GM04504 (cell line): Measurements from ENCODE around the gene DLG5.
"Not testable (repeated sequence)": the region's sequence is repeated elsewhere in the genome, so short reads cannot be mapped to it uniquely, and the experiment has no call there.

Experiments
- DNase-seq: peaks from one replicate; pipeline ENCODE4 v3.0.0-alpha.2; 2012; ENCODE audit warnings: low read depth

The DLG5 gene

DNA sequence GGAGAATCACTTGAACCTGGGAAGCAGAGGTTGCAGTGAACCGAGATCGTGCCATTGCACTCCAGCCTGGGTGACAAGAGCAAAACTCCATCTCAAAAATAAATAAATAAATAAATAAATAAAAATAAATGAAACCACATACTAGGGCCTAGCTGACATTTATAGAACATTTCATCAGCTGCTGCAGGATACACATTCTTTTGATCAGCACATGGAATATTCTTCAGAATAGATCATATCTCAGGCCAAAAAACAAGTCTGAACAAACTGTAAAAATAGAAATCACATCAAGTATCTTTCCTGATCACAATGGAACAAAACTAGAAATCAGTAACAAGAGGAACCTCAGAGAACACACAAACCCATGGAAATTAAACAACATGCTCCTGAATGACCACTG is 168.1 kb downstream of the DLG5 start:
- not testable (repeated sequence) for DNase-seq

DNA sequence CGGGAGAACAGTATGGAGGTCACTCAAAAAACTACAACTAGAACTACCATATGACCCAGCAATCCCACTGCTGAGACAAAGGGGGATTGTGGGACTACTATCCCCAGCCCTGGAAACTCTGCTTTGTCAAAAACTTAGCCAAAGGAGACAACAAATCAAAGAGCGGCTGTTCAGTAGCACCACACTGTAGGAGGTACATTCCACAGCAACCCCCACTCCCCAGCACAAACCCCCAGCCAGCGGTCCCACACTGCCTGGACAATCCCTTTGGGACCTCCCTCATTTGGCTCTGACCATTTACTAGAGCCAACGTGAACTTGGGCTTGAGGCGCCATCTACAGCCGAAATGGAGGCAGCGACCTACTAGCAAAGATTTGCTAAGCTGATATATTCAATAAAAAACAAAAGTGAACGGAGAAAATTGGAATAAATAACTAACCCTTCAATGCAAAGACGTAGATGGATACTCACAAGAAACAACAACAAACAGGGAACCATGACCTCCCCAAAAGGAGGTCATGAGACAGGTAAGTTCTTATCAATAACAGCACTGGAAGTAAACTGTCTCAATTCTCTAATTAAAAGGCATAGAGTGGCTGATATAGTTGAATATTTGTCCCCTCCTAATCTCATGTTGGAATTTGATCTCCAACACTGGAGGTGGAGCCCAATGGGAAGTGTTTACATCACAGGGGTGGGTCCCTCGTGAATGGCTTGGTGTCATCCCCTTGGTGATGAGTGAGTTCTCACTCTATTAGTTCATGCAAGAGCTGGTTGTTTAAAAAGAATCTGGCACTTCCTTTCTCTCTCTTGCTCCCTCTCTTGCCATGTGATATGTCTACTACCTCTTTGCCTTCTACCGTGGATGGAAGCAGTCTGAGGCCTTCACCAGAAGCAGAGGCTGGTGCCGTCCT is 170.0 kb downstream of the DLG5 start:
- DNase-seq, result peak; percentile 42

DNA sequence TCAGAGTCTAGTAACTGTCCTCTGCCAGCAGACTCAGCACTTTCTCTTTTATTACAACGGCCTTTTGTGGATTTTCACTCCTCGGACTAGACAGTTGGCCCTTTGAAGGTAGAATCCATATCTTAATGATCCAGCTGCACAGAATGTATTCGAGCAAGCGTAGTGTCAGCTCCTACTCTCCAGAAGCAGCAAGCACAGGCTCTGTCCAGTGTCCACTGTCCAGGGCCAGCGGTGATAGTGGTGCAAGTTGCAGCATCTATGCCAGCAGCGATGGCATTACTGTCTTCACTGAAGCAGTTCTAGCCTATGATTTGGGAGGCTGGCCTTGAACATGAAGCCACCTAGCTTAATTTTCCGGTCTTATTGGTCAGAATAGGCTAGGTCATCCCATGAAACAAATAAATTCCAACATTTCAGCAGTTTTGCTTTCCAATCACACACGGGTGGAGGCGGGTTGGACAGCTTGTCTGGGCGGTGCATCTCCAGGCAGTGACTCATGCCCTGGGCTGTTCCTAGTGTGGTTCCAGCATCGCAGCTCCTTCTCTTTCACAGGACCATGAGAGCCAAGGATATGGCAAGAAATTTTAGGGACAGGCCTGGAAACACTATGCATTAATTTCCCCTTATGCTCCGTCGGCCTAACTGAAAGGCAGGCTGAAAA is 180.4 kb downstream of the DLG5 start:
- DNase-seq, result no peak

DNA sequence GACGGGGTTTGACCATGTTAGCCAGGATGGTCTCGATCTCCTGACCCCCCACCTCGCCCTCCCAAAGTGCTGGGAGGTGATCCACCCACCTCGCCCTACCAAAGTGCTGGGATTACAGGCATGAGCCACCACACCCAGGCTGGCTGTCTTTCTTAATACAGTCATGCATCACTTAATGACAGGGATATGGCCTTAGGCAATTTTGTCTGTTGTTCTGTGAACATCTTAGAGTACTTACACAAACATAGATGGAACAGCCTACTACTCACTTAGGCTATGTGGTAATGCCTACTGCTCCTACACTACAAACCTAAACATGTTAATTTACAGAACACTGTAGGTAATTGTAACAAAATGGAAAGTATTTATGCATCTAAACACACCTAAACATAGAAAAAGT is 182.3 kb downstream of the DLG5 start:
- DNase-seq, result no peak

GRCh38 chr10:77742172-77742571 is 184.4 kb downstream of the DLG5 start:
- DNase-seq, result no peak

GRCh38 chr10:77741746-77742145 is 184.8 kb downstream of the DLG5 start:
- no peak for DNase-seq
